Testis (tissue), 2 donors: ENCODE measurements around the gene DNAJC7.

Experiments used
- POLR2A ChIP-seq: fragments of 450-650 bp; IDR thresholded peaks from one replicate; pipeline ENCODE4 v1.6.1; 2017; ENCODE audit warnings: antibody characterized with exemption, mild to moderate bottlenecking, moderate library complexity
- TF ChIP-seq, protein P1 (sequence below), 3 experiments: fragments of 450-650 bp in 2 of 3; fragments of 200-600 bp in 1 of 3; sonication (generic) in 1 of 3; IDR thresholded peaks; one replicate each; pipeline ENCODE4 v1.5.1; 2016 to 2019; ENCODE audit warnings: antibody characterized with exemption in 3 of 3, mild to moderate bottlenecking in 2 of 3, moderate library complexity in 1 of 3

GRCh38 chr17:41957031-41957868, 60.0 kb downstream of the DNAJC7 start:
- TF ChIP-seq, protein P1, sequence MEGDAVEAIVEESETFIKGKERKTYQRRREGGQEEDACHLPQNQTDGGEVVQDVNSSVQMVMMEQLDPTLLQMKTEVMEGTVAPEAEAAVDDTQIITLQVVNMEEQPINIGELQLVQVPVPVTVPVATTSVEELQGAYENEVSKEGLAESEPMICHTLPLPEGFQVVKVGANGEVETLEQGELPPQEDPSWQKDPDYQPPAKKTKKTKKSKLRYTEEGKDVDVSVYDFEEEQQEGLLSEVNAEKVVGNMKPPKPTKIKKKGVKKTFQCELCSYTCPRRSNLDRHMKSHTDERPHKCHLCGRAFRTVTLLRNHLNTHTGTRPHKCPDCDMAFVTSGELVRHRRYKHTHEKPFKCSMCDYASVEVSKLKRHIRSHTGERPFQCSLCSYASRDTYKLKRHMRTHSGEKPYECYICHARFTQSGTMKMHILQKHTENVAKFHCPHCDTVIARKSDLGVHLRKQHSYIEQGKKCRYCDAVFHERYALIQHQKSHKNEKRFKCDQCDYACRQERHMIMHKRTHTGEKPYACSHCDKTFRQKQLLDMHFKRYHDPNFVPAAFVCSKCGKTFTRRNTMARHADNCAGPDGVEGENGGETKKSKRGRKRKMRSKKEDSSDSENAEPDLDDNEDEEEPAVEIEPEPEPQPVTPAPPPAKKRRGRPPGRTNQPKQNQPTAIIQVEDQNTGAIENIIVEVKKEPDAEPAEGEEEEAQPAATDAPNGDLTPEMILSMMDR (IDR thresholded peaks at IDR 0.05): no peak
- no peak for TF ChIP-seq POLR2A
